Stimulated activated naive CD4-positive, alpha-beta T cell (primary cell): Measurements from ENCODE around the gene PPP2R5A.
"Not testable (repeated sequence)": the region's sequence is repeated elsewhere in the genome, so short reads cannot be mapped to it uniquely, and the experiment has no call there.

Experiments
- DNase-seq, 6 experiments: peaks; one replicate each; lab custom pipeline; 2025; lab: John Stamatoyannopoulos, UW

PPP2R5A gene

GRCh38 chr1:212355230-212355969 is 70.2 kb downstream of the PPP2R5A start:
- no peak for DNase-seq

GRCh38 chr1:212359794-212360479 is 74.7 kb downstream of the PPP2R5A start:
- no peak for DNase-seq

- DNase-seq = no peak
Observed at GRCh38 chr1:212364985-212365384, 79.8 kb downstream of the PPP2R5A start.

DNA sequence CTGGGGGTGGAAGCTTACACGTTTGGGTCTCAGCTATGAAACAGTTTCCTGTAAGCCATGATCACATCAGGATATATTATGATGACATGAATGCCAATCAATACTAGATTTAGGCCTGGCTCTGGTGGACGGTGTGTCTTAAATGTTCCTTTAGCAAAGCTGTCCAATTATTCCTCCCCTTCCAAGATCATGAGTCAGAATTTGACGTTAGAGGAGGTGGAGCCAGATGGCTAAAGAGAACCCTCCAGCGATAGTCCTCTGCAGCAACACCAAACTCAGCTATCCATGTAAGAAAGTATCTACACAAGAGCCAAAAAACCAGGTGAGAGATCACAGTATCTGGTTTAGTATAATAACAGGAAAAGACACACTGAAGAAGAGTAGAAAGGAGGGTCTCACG is 81.7 kb downstream of the PPP2R5A start:
- no peak for DNase-seq

GRCh38 chr1:212367474-212368072 is 82.4 kb downstream of the PPP2R5A start:
- DNase-seq = no peak

GRCh38 chr1:212368073-212368484 is 82.9 kb downstream of the PPP2R5A start:
- DNase-seq = peak in 5 of 6 experiments; percentile 22 to 61 (median 35)

DNA sequence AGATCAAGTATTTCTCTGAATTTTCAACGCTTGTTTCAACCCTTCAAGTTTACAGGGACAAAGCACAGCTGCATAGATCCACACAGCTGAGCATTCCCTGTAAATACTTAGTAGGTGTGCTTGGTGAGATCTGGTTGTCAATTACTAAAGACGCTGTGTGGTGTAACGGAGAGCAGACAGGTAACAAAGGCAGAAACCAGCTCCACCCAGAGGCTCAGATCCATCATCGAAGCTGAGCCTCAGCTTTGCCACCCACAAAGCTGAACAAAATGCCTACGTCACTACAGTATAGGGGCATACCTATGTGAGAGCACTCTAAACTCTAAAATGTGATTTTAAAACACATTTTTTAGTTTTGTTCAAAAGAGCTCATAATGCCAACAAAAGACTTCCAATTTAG is 90.8 kb downstream of the PPP2R5A start:
- no peak for DNase-seq

DNA sequence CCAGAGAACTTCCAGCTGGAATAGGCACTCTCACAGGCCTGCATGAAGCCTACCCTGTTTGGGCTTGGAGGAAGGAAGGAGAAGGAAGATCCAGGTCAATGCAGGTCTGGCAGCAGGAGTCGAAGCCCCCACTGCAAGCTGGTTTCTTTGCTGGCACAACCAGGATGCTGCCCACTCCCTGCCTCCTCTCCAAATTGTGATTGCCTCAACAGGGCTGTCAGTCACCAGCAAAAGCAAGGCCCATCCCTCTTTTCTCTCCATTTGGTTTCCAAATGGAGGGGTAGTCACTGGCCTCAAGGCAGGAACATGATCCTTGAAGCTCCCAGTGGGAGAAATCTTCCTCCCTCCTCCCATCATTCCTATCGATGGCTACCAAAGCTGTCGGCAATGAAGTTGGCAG is 92.4 kb downstream of the PPP2R5A start:
- DNase-seq = no peak

DNA sequence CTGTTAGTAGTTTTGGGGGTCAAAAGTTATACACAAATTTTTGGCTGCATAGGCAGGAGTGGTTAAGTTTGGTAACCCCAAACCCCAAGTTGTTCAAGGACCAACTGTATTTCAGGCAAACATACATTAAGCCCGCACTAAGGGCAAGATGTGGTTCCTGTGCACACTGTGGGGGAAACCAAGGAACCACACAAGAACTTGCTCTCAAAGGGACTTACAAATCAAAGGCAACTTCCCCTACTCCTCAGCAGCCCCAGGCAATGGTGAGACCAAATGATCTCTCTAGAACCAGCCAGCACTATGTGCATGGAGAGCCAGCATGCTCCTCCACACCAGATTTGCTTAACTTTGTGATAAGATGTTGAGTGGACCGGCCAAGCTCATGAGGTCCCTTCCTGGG is 94.2 kb downstream of the PPP2R5A start:
- DNase-seq = no peak

- no peak for DNase-seq
Observed at GRCh38 chr1:212381397-212382035, 96.3 kb downstream of the PPP2R5A start.

- DNase-seq = no peak
Observed at GRCh38 chr1:212386029-212386428, 100.8 kb downstream of the PPP2R5A start.

DNA sequence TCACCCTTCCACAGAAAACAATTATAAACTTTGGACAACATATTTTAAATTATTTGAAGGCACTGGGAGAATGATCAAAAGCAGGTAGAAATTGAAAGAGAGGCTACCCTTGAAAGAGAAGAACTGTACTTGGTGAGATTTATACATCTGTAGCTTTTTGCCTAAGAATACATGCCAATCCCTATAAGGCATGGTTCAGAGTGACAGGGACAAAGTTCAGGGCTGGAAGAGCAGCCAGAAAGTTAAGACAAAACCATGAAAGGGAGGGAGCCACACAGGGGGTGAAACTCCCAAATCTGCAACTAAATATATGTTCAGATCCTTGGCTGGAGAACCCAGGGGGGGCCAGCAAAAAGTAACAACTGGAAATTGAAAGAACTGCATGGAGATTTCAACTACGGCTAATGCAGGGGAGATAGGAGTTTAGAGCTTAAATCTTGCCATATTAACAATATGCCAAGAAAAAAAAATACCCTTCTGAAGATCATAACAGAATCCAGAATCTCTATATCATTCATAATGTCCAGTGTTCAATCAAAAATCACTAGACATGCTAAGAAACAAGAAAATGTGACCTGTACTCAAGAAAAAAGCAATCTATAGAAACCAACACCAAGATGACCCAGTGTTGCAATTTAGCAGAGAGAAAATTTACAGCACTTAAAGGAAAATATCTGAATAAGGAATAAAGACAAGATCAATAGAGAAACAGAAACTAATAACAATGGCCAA is 103.9 kb downstream of the PPP2R5A start:
- no peak for DNase-seq

DNA sequence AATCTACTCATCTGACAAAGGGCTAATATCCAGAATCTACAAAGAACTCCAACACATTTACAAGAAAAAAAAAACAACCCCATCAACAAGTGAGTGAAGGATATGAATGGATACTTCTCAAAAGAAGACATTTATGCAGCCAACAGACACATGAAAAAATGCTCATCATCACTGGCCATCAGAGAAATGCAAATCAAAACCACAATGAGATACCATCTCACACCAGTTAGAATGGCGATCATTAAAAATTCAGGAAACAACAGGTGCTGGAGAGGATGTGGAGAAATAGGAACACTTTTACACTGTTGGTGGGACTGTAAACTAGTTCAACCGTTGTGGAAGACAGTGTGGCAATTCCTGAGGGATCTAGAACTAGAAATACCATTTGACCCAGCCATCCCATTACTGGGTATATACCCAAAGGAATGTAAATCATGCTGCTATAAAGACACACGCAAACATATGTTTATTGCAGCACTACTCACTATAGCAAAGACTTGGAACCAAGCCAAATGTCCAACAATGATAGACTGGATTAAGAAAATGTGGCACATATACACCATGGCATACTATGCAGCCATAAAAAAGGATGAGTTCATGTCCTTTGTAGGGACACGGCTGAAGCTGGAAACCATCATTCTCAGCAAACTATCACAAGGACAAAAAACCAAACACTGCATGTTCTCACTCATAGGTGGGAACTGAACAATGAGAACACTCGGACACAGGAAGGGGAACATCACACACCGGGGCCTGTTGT is 110.6 kb downstream of the PPP2R5A start:
- DNase-seq = not testable (repeated sequence)

- no peak for DNase-seq
Observed at GRCh38 chr1:212396638-212397037, 111.4 kb downstream of the PPP2R5A start.

- no peak for DNase-seq
Observed at GRCh38 chr1:212397171-212397570, 112.0 kb downstream of the PPP2R5A start.

GRCh38 chr1:212401042-212401441 is 115.8 kb downstream of the PPP2R5A start:
- DNase-seq = no peak

DNA sequence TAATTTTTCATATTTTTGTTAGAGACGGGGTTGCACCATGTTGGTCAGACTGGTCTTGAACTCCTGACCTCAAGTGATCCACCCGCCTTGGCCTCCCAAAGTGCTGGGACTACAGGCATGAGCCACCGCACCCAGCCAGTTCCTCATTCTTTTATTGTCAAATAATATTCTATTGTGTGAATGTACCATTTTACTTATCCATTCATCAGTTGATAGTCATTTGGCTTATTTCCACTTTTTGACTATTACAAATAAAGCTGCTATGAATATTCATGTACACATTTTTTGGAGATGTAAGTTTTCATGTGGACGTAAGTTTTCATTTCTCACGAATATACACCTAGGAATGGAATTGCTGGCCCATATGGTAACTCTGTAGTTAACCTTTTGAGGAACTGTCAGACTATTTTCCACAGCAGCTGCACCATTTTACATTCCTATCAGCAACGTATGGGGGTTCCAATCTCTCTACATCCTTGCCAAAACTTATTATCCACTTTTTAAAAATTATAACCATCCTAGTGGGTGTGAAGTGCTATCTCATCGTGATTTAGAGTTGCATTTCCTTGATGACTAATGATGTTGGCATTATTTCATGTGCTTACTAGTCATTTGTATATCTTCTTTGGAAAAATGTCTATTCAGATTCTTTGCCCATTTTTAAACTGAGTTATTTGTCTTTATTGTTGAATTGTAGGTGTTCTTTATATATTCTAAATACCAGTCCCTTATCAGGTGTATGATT is 116.8 kb downstream of the PPP2R5A start:
- DNase-seq = no peak

- DNase-seq = no peak
Observed at GRCh38 chr1:212402666-212403321, 117.6 kb downstream of the PPP2R5A start.

DNA sequence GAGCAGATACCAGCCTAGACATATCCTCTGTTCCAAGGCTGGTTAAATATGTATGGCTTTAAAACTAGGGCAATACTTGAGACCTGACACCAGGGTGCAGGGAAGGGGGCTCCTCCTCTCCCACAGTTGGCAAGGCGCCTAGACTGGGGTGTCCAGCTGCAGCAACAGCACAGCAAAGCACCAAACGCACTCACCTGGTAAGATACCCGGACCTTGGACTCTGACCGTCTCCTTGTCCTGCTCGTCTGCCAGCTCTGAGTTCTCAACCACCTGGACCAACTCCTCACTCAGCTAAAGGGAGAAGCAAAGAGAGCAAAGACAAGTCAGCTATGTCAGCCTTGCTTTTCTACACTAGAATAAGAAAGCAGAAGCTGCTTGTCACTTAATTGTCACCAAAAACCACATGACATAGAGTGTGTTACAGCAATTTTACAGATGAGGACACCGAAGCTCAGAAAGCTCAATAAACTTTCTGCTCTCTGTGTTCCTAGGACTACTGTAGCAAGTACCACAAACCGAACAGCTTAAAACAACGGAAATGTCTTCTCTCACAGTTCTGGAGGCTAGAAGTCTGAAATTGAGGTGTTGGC is 125.1 kb downstream of the PPP2R5A start:
- DNase-seq = no peak
